Measurements from ENCODE around the gene NUS1.

The NUS1 gene

DNA sequence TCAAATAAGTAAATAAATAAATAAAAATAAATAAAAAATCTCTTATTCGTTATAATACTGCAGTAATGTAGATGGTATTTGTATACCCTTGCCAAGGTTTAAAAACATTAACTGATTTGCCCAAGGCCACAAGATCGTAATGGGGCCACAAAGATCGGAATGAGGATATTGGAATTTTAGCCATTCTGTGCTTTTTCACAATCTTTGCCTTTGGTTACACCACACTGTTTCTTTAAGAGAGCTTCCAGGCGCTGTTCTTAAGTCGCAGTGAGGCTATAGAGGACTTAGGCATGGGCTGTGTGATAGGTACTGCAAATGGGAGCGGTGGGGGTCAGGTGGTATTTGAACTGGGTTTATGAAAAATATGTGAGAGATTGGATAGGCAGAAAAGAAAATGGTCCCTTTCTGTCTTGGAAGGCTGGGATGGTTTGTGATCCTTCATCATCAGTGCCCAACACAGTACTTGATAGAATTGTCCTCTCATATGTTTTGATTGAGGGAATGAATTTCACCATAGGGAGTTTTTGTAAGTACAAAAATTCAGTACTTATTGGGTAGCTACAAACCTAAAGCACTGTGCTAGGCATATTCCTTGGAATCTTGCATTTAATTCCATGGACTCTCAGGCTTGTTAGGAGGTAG is 1.4 kb downstream of the NUS1 start:
- Histone ChIP-seq H3K27me3 (ENCODE audit: control insufficient read depth, low read length) (no peaks in the 10 kb centered on the region), H3K9me2 (replicated peaks; ENCODE audit: control insufficient read depth, low read length) (no peaks in the 10 kb centered on the region), H3K4me3 (ENCODE audit: low read length) (peak overlapping the region; percentile 77), H3K4me2 (ENCODE audit: low read length) (peak overlapping the region; percentile 77), H3K4me1 (ENCODE audit: control insufficient read depth, low read length) (peaks cover 28% of the 10 kb centered on the region), H3K79me2 (ENCODE audit: control insufficient read depth, low read length) (peaks cover 75% of the 10 kb centered on the region), H3F3A (ENCODE audit: control insufficient read depth, insufficient read depth) (0 out of 2 replicates have a peak, but pooled peaks cover 2% of the 10 kb centered on the region), H3K9me3 (ENCODE audit: control insufficient read depth, insufficient read depth, low read length) (0 out of 2 replicates have a peak, but pooled peaks cover 6% of the 10 kb centered on the region), H3K36me3 (ENCODE audit: control insufficient read depth, low read length) (peaks cover 45% of the 10 kb centered on the region), H3K27ac (ENCODE audit: low read depth, low read length) (no peak overlapping the region), H4K20me1 (ENCODE audit: control insufficient read depth, insufficient read depth, low read depth, low read length) (peaks cover 21% of the 10 kb centered on the region; the same call in 1 of the 2 replicates)
- TF ChIP-seq, protein P1, sequence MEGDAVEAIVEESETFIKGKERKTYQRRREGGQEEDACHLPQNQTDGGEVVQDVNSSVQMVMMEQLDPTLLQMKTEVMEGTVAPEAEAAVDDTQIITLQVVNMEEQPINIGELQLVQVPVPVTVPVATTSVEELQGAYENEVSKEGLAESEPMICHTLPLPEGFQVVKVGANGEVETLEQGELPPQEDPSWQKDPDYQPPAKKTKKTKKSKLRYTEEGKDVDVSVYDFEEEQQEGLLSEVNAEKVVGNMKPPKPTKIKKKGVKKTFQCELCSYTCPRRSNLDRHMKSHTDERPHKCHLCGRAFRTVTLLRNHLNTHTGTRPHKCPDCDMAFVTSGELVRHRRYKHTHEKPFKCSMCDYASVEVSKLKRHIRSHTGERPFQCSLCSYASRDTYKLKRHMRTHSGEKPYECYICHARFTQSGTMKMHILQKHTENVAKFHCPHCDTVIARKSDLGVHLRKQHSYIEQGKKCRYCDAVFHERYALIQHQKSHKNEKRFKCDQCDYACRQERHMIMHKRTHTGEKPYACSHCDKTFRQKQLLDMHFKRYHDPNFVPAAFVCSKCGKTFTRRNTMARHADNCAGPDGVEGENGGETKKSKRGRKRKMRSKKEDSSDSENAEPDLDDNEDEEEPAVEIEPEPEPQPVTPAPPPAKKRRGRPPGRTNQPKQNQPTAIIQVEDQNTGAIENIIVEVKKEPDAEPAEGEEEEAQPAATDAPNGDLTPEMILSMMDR (IDR thresholded peaks at IDR 0.05; ENCODE audit: low read depth, low read length, poor library complexity, severe bottlenecking), result no peak
- TF ChIP-seq EZH2phosphoT487 (IDR thresholded peaks at IDR 0.05; ENCODE audit: borderline replicate concordance, low read length), result no peak

DNA sequence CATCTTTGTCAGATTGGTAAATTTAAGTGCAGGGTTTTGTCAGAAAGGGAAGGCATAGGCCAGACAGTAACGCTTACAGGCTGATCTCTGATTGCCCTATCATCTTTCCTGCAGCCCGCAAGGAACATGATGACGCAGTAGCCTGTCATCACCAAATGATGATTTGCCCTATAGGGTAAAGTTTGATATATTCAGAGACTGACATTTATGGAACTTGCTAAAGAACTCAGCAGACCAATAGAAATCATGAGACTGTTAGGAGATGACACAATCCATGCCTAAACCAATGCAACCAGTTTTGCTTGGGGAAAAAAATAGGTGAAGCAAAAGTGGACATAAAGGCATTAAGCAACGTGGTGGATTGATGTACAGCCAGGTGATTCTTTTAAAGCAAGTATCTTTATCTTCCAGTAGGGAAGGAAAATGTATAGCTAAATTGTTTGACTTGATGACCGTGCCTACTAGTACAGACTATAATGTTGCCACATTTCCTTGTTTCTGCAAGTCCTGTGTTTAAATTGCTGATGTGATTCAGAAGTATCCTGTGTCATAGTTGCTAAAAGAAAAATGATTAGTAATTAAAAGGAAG is 2.4 kb downstream of the NUS1 start:
- no peaks in the 10 kb centered on the region for H3K9me2 ChIP-seq (replicated peaks; ENCODE audit: control insufficient read depth, low read length)
- H3K9me3 ChIP-seq (ENCODE audit: control insufficient read depth, insufficient read depth, low read length), result 0 out of 2 replicates have a peak, but pooled peaks cover 6% of the 10 kb centered on the region
- H3K27me3 ChIP-seq (ENCODE audit: control insufficient read depth, low read length), result no peaks in the 10 kb centered on the region
- peak overlapping the region; percentile 77 for H3K4me3 ChIP-seq (ENCODE audit: low read length)
- peaks cover 84% of the 10 kb centered on the region for H3K79me2 ChIP-seq (ENCODE audit: control insufficient read depth, low read length)
- peak overlapping the region; percentile 77 for H3K4me2 ChIP-seq (ENCODE audit: low read length)
- H3K4me1 ChIP-seq (ENCODE audit: control insufficient read depth, low read length), result peaks cover 28% of the 10 kb centered on the region
- H4K20me1 ChIP-seq (ENCODE audit: control insufficient read depth, insufficient read depth, low read depth, low read length), result peaks cover 22% of the 10 kb centered on the region; the same call in 1 of the 2 replicates
- TF ChIP-seq, protein P1 (IDR thresholded peaks at IDR 0.05; ENCODE audit: low read depth, low read length, poor library complexity, severe bottlenecking), result no peak
- no peak for TF ChIP-seq EZH2phosphoT487 (IDR thresholded peaks at IDR 0.05; ENCODE audit: borderline replicate concordance, low read length)
- H3K27ac ChIP-seq (ENCODE audit: low read depth, low read length), result no peak overlapping the region
- 0 out of 2 replicates have a peak, but pooled peaks cover 2% of the 10 kb centered on the region for H3F3A ChIP-seq (ENCODE audit: control insufficient read depth, insufficient read depth)
- peaks cover 51% of the 10 kb centered on the region for H3K36me3 ChIP-seq (ENCODE audit: control insufficient read depth, low read length)

DNA sequence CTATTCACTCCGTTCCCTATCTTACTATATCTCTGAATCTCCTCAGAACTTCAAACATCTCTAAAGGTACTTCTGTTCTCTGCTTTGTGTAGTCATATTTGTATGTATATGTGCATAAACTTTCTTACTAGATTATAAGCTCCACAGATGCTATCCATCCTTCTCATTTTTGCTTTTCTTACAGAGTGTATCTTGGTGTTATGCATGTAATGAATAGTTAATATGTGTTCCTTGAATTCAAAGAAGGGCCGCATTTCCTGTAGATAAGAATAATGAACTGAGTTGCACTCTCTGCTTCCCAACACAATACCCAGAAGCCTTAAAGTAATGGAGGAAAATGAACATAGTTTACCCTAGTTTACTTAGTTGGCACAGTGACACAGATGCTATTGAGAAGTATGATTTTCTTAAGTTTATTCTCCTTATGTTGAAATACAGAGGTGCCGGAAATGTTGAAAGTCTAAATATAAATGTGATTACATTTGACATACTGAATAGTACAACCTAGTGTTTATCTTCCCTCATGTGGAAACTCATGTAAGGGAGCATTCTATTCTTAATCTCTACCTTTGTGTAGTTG is 6.0 kb downstream of the NUS1 start:
- no peak for TF ChIP-seq EZH2phosphoT487 (IDR thresholded peaks at IDR 0.05; ENCODE audit: borderline replicate concordance, low read length)
- TF ChIP-seq, protein P1 (IDR thresholded peaks at IDR 0.05; ENCODE audit: low read depth, low read length, poor library complexity, severe bottlenecking), result no peak
- H3K36me3 ChIP-seq (ENCODE audit: control insufficient read depth, low read length), result peaks cover 59% of the 10 kb centered on the region
- H3K27ac ChIP-seq (ENCODE audit: low read depth, low read length), result no peak overlapping the region
- H3K9me3 ChIP-seq (ENCODE audit: control insufficient read depth, insufficient read depth, low read length), result 0 out of 2 replicates have a peak, but pooled peaks cover 6% of the 10 kb centered on the region
- no peak overlapping the region for H3K4me3 ChIP-seq (ENCODE audit: low read length)
- no peaks in the 10 kb centered on the region for H3K9me2 ChIP-seq (replicated peaks; ENCODE audit: control insufficient read depth, low read length)
- H3K79me2 ChIP-seq (ENCODE audit: control insufficient read depth, low read length), result peaks cover 98% of the 10 kb centered on the region
- H3K4me2 ChIP-seq (ENCODE audit: low read length), result 0 out of 2 replicates have a peak overlapping the region, but pooled peaks have one; percentile 2
- peaks cover 18% of the 10 kb centered on the region for H3K4me1 ChIP-seq (ENCODE audit: control insufficient read depth, low read length)
- H4K20me1 ChIP-seq (ENCODE audit: control insufficient read depth, insufficient read depth, low read depth, low read length), result peaks cover 22% of the 10 kb centered on the region; the same call in 1 of the 2 replicates
- H3F3A ChIP-seq (ENCODE audit: control insufficient read depth, insufficient read depth), result 0 out of 2 replicates have a peak, but pooled peaks cover 2% of the 10 kb centered on the region
- no peaks in the 10 kb centered on the region for H3K27me3 ChIP-seq (ENCODE audit: control insufficient read depth, low read length)

Measured in DOHH2 (cell line).